ENCODE measurements around the gene HOTAIR. TPM values are rescaled to one million over a fixed set of nuclear protein-coding genes. Genes with fewer than 3 reads are reported as not detected.

The HOTAIR gene
- total RNA-seq, 1 donor from 2014 or later, result not detected

- Histone ChIP-seq H3K9ac (ENCODE audit: low read length) (no peak overlapping the region), H3K4me3 (ENCODE audit: insufficient read depth, low read depth, low read length) (no peak overlapping the region), H3K9me3 (ENCODE audit: insufficient read depth, low read depth, low read length) (peaks cover 5% of the 10 kb centered on the region), H3K36me3 (ENCODE audit: insufficient read depth, low read length) (no peaks in the 10 kb centered on the region), H3K4me2 (ENCODE audit: low read length) (no peak overlapping the region), H3K27ac (ENCODE audit: low read depth, low read length) (no peak overlapping the region), H2AFZ (ENCODE audit: low read depth, low read length) (no peak overlapping the region), H3K27me3 (ENCODE audit: insufficient read depth, low read length) (peaks cover 99% of the 10 kb centered on the region), H3K79me2 (ENCODE audit: insufficient read depth, low read length) (no peaks in the 10 kb centered on the region), H3K4me1 (ENCODE audit: insufficient read depth, low read length) (no peaks in the 10 kb centered on the region), H4K20me1 (ENCODE audit: insufficient read depth, low read length) (no peaks in the 10 kb centered on the region)
- Mint-ChIP-seq H3K27me3 (ENCODE audit: low read depth, unreplicated experiment) (peaks cover 99% of the 10 kb centered on the region), H3K27ac (ENCODE audit: unreplicated experiment) (no peak overlapping the region), H3K36me3 (ENCODE audit: low read depth, unreplicated experiment) (no peaks in the 10 kb centered on the region), H3K4me3 (ENCODE audit: unreplicated experiment) (no peak overlapping the region), H3K9me3 (ENCODE audit: unreplicated experiment) (peaks cover 36% of the 10 kb centered on the region), H3K4me1 (ENCODE audit: low read depth, unreplicated experiment) (no peaks in the 10 kb centered on the region)
- no peak for DNase-seq (ENCODE audit: low read depth)
- FAIRE-seq, result no peak
- TF ChIP-seq EZH2 (IDR thresholded peaks at IDR 0.05; ENCODE audit: insufficient read depth, low read length) (no peak), CTCF (IDR thresholded peaks at IDR 0.05; ENCODE audit: insufficient read depth, low read depth, low read length) (no peak)
Measured at GRCh38 chr12:53968214-53969127, 6.3 kb downstream of the HOTAIR start.

- TF ChIP-seq EZH2 (IDR thresholded peaks at IDR 0.05; ENCODE audit: insufficient read depth, low read length), result no peak
- TF ChIP-seq CTCF (IDR thresholded peaks at IDR 0.05; ENCODE audit: insufficient read depth, low read depth, low read length), result no peak
- Mint-ChIP-seq H3K36me3 (ENCODE audit: low read depth, unreplicated experiment) (no peaks in the 10 kb centered on the region), H3K27ac (ENCODE audit: unreplicated experiment) (peak overlapping the region; percentile 1), H3K9me3 (ENCODE audit: unreplicated experiment) (peaks cover 26% of the 10 kb centered on the region), H3K27me3 (ENCODE audit: low read depth, unreplicated experiment) (peaks cover 99% of the 10 kb centered on the region), H3K4me1 (ENCODE audit: low read depth, unreplicated experiment) (no peaks in the 10 kb centered on the region), H3K4me3 (ENCODE audit: unreplicated experiment) (no peak overlapping the region)
- Histone ChIP-seq H3K27me3 (ENCODE audit: insufficient read depth, low read length) (peaks cover 99% of the 10 kb centered on the region), H3K4me2 (ENCODE audit: low read length) (no peak overlapping the region), H3K9ac (ENCODE audit: low read length) (no peak overlapping the region), H3K4me1 (ENCODE audit: insufficient read depth, low read length) (no peaks in the 10 kb centered on the region), H3K27ac (ENCODE audit: low read depth, low read length) (no peak overlapping the region), H3K79me2 (ENCODE audit: insufficient read depth, low read length) (no peaks in the 10 kb centered on the region), H3K36me3 (ENCODE audit: insufficient read depth, low read length) (no peaks in the 10 kb centered on the region), H4K20me1 (ENCODE audit: insufficient read depth, low read length) (no peaks in the 10 kb centered on the region), H3K9me3 (ENCODE audit: insufficient read depth, low read depth, low read length) (no peaks in the 10 kb centered on the region), H2AFZ (ENCODE audit: low read depth, low read length) (no peak overlapping the region), H3K4me3 (ENCODE audit: insufficient read depth, low read depth, low read length) (no peak overlapping the region)
- FAIRE-seq (no peak), DNase-seq (ENCODE audit: low read depth) (no peak)
Measured at GRCh38 chr12:53967421-53967925, 7.3 kb downstream of the HOTAIR start.

All from astrocyte (in vitro differentiated cells and primary cell).